ENCODE measurements around the gene KIF26B. TPM values are rescaled to one million over a fixed set of nuclear protein-coding genes. Genes with fewer than 3 reads are reported as not detected.

KIF26B gene
- total RNA-seq, 1 experiment from 2014 or later: 1.2 TPM

DNA sequence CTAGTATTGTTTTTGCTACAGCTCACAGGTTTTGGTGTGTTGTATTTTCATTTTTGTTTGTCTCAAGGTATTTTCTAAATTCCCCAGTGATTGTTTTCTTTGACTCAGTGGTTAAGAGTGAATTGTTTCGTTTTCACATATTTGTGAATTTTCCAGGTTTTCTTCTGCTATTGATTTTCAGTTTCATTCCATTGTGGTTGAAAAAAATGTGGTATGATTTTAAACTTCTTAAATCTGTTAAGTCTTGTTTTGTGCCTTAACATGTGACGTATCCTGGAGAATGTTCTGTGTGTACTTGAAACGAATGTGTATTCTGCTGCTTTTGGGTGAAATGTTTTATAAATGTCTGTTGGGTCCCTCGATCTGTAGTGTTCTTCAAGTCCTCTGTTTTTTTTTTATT, 117.9 kb downstream of the KIF26B start (continued):
- TF ChIP-seq RELA (CRISPR knock-in tag; IDR thresholded peaks at IDR 0.05; ENCODE audit: borderline replicate concordance) (no peak), ETV6 (CRISPR knock-in tag; IDR thresholded peaks at IDR 0.05) (no peak)
- TF ChIP-seq, protein P1, sequence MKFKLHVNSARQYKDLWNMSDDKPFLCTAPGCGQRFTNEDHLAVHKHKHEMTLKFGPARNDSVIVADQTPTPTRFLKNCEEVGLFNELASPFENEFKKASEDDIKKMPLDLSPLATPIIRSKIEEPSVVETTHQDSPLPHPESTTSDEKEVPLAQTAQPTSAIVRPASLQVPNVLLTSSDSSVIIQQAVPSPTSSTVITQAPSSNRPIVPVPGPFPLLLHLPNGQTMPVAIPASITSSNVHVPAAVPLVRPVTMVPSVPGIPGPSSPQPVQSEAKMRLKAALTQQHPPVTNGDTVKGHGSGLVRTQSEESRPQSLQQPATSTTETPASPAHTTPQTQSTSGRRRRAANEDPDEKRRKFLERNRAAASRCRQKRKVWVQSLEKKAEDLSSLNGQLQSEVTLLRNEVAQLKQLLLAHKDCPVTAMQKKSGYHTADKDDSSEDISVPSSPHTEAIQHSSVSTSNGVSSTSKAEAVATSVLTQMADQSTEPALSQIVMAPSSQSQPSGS (CRISPR knock-in tag; IDR thresholded peaks at IDR 0.05; ENCODE audit: borderline replicate concordance, low read depth): no peak
- TF ChIP-seq, protein P2, sequence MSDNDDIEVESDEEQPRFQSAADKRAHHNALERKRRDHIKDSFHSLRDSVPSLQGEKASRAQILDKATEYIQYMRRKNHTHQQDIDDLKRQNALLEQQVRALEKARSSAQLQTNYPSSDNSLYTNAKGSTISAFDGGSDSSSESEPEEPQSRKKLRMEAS (CRISPR knock-in tag; IDR thresholded peaks at IDR 0.05): no peak
- TF ChIP-seq, protein P3, sequence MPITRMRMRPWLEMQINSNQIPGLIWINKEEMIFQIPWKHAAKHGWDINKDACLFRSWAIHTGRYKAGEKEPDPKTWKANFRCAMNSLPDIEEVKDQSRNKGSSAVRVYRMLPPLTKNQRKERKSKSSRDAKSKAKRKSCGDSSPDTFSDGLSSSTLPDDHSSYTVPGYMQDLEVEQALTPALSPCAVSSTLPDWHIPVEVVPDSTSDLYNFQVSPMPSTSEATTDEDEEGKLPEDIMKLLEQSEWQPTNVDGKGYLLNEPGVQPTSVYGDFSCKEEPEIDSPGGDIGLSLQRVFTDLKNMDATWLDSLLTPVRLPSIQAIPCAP (CRISPR knock-in tag; IDR thresholded peaks at IDR 0.05): no peak

DNA sequence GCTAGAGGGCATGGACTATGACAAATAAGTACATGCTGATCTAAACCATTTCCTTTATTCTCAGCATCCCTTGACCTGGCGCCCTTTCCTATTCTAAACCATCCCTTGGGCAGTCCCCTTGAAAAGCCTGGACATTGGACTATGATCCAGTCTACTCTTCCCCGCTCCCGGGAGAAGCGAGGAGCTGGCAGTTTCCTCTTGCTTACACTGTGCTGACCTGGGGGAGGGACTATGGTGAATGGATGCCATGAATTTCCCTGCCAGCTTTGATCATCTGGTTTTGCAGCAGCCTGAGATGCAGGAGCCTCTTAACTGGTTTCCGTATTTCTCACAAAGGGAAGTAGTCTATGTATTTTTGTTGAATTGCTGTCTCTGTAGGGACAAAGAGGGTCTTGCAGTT, 121.7 kb downstream of the KIF26B start:
- Mint-ChIP-seq H3K27ac (no peak overlapping the region), H3K27me3 (ENCODE audit: low read depth) (no peaks in the 10 kb centered on the region), H3K36me3 (no peaks in the 10 kb centered on the region), H3K9me3 (no peaks in the 10 kb centered on the region; the same call in 1 of the 2 replicates), H3K4me1 (peaks cover 11% of the 10 kb centered on the region), H3K4me3 (no peak overlapping the region)
- peak; percentile 36 for ATAC-seq
- ChIA-PET CTCF (interaction anchor here (0.6 to 1.3 kb wide), 2 partner anchors 120 to 123 kb away, joined by 3 to 5 read pairs; no protein-coding TSS in a partner anchor), POLR2A (no interaction called here)
- TF ChIP-seq TP53 (CRISPR knock-in tag; IDR thresholded peaks at IDR 0.05): no peak
- no peak for TF ChIP-seq ZNF232 (CRISPR knock-in tag; IDR thresholded peaks at IDR 0.05)
- no peak for TF ChIP-seq SMAD3 (CRISPR knock-in tag; IDR thresholded peaks at IDR 0.05; ENCODE audit: borderline replicate concordance)
- TF ChIP-seq TEAD1 (CRISPR knock-in tag; IDR thresholded peaks at IDR 0.05): no peak
- TF ChIP-seq ZNF263 (CRISPR knock-in tag; IDR thresholded peaks at IDR 0.05; ENCODE audit: low read depth): no peak
- TF ChIP-seq CREB1 (CRISPR knock-in tag; IDR thresholded peaks at IDR 0.05): no peak
- TF ChIP-seq, protein P4, sequence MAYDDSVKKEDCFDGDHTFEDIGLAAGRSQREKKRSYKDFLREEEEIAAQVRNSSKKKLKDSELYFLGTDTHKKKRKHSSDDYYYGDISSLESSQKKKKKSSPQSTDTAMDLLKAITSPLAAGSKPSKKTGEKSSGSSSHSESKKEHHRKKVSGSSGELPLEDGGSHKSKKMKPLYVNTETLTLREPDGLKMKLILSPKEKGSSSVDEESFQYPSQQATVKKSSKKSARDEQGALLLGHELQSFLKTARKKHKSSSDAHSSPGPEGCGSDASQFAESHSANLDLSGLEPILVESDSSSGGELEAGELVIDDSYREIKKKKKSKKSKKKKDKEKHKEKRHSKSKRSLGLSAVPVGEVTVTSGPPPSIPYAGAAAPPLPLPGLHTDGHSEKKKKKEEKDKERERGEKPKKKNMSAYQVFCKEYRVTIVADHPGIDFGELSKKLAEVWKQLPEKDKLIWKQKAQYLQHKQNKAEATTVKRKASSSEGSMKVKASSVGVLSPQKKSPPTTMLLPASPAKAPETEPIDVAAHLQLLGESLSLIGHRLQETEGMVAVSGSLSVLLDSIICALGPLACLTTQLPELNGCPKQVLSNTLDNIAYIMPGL (CRISPR knock-in tag; IDR thresholded peaks at IDR 0.05): no peak
- DNase-seq (ENCODE audit: low spot score): no peak

DNA sequence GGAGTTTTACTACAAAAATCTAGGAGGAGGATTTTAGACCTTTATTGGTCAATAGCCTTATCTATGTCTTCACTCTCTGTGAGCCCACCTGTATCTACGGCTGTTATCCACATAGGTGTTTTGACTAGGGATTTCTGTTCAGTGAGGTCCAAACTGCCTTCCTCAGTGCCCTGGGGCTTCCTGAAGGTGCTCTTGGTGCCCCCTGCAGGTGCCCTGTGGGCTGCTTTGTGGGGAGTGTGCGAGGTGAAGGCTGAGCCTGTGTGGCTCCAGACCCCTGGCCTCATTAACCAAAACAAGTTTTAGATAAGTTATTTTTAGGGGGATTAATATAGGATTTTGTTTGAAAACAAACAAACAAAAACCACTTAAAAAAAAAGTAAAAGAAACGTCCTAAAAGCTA, 122.5 kb downstream of the KIF26B start:
- Mint-ChIP-seq H3K9me3 (no peaks in the 10 kb centered on the region), H3K27ac (no peak overlapping the region), H3K4me3 (no peak overlapping the region), H3K4me1 (peaks cover 17% of the 10 kb centered on the region), H3K27me3 (ENCODE audit: low read depth) (no peaks in the 10 kb centered on the region), H3K36me3 (no peaks in the 10 kb centered on the region)
- DNase-seq (ENCODE audit: low spot score) (peak; percentile 65), ATAC-seq (peak; percentile 91)
- TF ChIP-seq, protein P5, sequence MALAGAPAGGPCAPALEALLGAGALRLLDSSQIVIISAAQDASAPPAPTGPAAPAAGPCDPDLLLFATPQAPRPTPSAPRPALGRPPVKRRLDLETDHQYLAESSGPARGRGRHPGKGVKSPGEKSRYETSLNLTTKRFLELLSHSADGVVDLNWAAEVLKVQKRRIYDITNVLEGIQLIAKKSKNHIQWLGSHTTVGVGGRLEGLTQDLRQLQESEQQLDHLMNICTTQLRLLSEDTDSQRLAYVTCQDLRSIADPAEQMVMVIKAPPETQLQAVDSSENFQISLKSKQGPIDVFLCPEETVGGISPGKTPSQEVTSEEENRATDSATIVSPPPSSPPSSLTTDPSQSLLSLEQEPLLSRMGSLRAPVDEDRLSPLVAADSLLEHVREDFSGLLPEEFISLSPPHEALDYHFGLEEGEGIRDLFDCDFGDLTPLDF (CRISPR knock-in tag; IDR thresholded peaks at IDR 0.05): no peak
- TF ChIP-seq, protein P6, sequence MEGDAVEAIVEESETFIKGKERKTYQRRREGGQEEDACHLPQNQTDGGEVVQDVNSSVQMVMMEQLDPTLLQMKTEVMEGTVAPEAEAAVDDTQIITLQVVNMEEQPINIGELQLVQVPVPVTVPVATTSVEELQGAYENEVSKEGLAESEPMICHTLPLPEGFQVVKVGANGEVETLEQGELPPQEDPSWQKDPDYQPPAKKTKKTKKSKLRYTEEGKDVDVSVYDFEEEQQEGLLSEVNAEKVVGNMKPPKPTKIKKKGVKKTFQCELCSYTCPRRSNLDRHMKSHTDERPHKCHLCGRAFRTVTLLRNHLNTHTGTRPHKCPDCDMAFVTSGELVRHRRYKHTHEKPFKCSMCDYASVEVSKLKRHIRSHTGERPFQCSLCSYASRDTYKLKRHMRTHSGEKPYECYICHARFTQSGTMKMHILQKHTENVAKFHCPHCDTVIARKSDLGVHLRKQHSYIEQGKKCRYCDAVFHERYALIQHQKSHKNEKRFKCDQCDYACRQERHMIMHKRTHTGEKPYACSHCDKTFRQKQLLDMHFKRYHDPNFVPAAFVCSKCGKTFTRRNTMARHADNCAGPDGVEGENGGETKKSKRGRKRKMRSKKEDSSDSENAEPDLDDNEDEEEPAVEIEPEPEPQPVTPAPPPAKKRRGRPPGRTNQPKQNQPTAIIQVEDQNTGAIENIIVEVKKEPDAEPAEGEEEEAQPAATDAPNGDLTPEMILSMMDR (IDR thresholded peaks at IDR 0.05): 0 out of 2 replicates have a peak, but pooled peaks have one; percentile 20
- POLR2A ChIA-PET: no interaction called here
- CTCF ChIA-PET: interaction anchor here (1.0 kb wide), 1 partner anchor 121 kb away, joined by 5 read pairs; no protein-coding TSS in a partner anchor
